HL-60 (cell line): ENCODE data around the gene SGMS2.

Source experiments
- GABPA ChIP-seq: IDR thresholded peaks from 2 replicates; pipeline ENCODE4 v1.6.1; 2012; ENCODE audit warnings: low read depth
- POLR2AphosphoS5 ChIP-seq: IDR thresholded peaks from 2 replicates; pipeline ENCODE4 v1.6.1; 2012; ENCODE audit warnings: low read depth
- REST ChIP-seq: IDR thresholded peaks from 2 replicates; pipeline ENCODE4 v1.6.1; 2012; ENCODE audit warnings: low read depth; ENCODE audit not compliant: insufficient replicate concordance
- TF ChIP-seq, protein P1 (sequence below): IDR thresholded peaks from one replicate; pipeline ENCODE4 v1.5.1; 2011; ENCODE audit warnings: low read length, control low read depth, inconsistent platforms; ENCODE audit not compliant: insufficient read depth

GRCh38 chr4:107838861-107839565, 14.3 kb downstream of the SGMS2 start:
- TF ChIP-seq, protein P1, sequence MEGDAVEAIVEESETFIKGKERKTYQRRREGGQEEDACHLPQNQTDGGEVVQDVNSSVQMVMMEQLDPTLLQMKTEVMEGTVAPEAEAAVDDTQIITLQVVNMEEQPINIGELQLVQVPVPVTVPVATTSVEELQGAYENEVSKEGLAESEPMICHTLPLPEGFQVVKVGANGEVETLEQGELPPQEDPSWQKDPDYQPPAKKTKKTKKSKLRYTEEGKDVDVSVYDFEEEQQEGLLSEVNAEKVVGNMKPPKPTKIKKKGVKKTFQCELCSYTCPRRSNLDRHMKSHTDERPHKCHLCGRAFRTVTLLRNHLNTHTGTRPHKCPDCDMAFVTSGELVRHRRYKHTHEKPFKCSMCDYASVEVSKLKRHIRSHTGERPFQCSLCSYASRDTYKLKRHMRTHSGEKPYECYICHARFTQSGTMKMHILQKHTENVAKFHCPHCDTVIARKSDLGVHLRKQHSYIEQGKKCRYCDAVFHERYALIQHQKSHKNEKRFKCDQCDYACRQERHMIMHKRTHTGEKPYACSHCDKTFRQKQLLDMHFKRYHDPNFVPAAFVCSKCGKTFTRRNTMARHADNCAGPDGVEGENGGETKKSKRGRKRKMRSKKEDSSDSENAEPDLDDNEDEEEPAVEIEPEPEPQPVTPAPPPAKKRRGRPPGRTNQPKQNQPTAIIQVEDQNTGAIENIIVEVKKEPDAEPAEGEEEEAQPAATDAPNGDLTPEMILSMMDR: no peak
- TF ChIP-seq POLR2AphosphoS5 (no peak), REST (no peak), GABPA (no peak)
